Erythroblast (primary cell): ENCODE results near the gene XAGE1B.
"Not testable (repeated sequence)": the region's sequence is repeated elsewhere in the genome, so short reads cannot be mapped to it uniquely, and the experiment has no call there.

Experiments
- DNase-seq, 2 experiments: peaks; one replicate each; lab custom pipeline; 2025; lab: John Stamatoyannopoulos, UW
- GATA1 ChIP-seq: IDR thresholded peaks from 2 replicates; pipeline ENCODE4 v1.6.1; 2011; ENCODE audit warnings: low read depth, mild to moderate bottlenecking, control low read depth, low read length, moderate library complexity
- POLR2A ChIP-seq: IDR thresholded peaks from 2 replicates; pipeline ENCODE4 v1.6.1; 2011; ENCODE audit warnings: mild to moderate bottlenecking, low read length

Gene XAGE1B

GRCh38 chrX:52516987-52517325, at the start of gene XAGE1B:
XAGE1B (minus strand) TSS chrX:52517063; CDS start chrX:52515527, 1,536 bp downstream.
- not testable (repeated sequence) for DNase-seq

- no peak for DNase-seq
- TF ChIP-seq GATA1 (no peak), POLR2A (no peak)
Measured at GRCh38 chrX:52563105-52563504, 46.2 kb upstream of the XAGE1B start.

GRCh38 chrX:52558140-52558539, 41.3 kb upstream of the XAGE1B start:
- TF ChIP-seq POLR2A (no peak), GATA1 (no peak)

GRCh38 chrX:52556741-52557140, 39.9 kb upstream of the XAGE1B start:
- TF ChIP-seq GATA1 (no peak), POLR2A (no peak)
- DNase-seq, result no peak

More at GRCh38 chrX:52558140-52558539, 41.3 kb upstream of the XAGE1B start:
- DNase-seq, result no peak

- no peak for TF ChIP-seq POLR2A
- no peak for TF ChIP-seq GATA1
- DNase-seq, result no peak
Measured at GRCh38 chrX:52553995-52554642, 37.3 kb upstream of the XAGE1B start.

GRCh38 chrX:52548769-52549168, 31.9 kb upstream of the XAGE1B start:
- not testable (repeated sequence) for DNase-seq

GRCh38 chrX:52544147-52544840, 27.4 kb upstream of the XAGE1B start:
- TF ChIP-seq POLR2A, result no peak
- TF ChIP-seq GATA1, result no peak
- no peak for DNase-seq

GRCh38 chrX:52542311-52542710, 25.4 kb upstream of the XAGE1B start:
- TF ChIP-seq GATA1, result no peak
- no peak for TF ChIP-seq POLR2A
- DNase-seq, result no peak

GRCh38 chrX:52541051-52541450, 24.2 kb upstream of the XAGE1B start:
- not testable (repeated sequence) for DNase-seq

GRCh38 chrX:52516110-52516986, 515 bp downstream of the XAGE1B start:
- not testable (repeated sequence) for DNase-seq

GRCh38 chrX:52511126-52511525, 5.7 kb downstream of the XAGE1B start:
- DNase-seq, result not testable (repeated sequence)

- TF ChIP-seq GATA1, result no peak
- no peak for TF ChIP-seq POLR2A
- DNase-seq, result no peak
Measured at GRCh38 chrX:52509916-52510315, 6.9 kb downstream of the XAGE1B start.

- no peak for DNase-seq
- TF ChIP-seq GATA1 (no peak), POLR2A (no peak)
Measured at GRCh38 chrX:52507331-52507730, 9.5 kb downstream of the XAGE1B start.

- no peak for TF ChIP-seq GATA1
- no peak for TF ChIP-seq POLR2A
- no peak for DNase-seq
Measured at GRCh38 chrX:52504551-52504950, 12.3 kb downstream of the XAGE1B start.

- not testable (repeated sequence) for DNase-seq
Measured at GRCh38 chrX:52501362-52501761, 15.5 kb downstream of the XAGE1B start.

- not testable (repeated sequence) for DNase-seq
Measured at GRCh38 chrX:52496419-52496772, 20.5 kb downstream of the XAGE1B start.

GRCh38 chrX:52495545-52496418, 21.1 kb downstream of the XAGE1B start, which contains the start of gene XAGE1A:
XAGE1A (plus strand) TSS chrX:52495808; CDS start chrX:52497362, 1,554 bp downstream.
- DNase-seq, result not testable (repeated sequence)

GRCh38 chrX:52471301-52471700, 45.6 kb downstream of the XAGE1B start:
- DNase-seq, result not testable (repeated sequence)
